ENCODE measurements around the gene BAIAP3.
A peak's percentile ranks its signal among the peaks of the same experiment; 100 is the strongest.

BAIAP3 gene

DNA sequence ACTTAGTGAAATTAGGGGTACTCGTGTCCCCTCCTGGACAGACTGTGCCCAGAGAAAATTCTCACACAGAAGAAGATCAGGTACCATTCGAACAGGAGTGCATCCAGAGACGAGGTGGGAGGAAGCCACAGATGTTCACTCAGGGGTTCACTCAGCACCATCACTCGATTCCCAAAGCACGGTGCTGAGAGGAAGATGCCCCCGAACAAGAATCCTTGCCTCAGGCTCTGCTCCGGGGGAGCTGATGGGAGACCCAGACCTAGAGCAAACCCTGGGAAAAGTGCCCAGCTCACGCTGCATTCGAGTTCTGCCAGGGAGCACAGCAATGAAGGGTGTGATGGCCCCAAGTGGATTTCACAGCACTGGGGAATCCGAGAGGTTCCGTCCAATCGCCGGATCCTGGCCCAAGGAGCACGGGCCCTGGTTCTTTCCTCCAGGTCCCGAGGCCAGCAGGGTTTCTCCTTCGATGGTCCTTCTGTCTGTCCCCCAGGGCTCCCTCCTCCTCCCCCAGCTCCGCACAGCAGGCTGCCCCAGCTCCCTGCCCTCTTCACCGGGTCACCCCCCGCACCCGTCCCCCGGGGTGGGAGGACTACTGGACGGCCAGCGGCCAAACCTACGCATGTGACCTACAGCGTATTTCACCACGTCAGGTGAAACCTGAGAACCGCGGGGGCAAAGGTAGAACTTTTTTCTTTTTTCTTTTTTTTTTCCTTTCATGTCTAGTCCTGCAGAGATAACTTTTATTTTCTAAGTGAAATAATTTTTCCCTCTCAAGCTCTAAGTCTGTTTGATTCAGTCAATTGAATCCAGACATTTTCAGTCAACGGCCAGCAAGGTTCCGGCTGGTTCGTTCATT, 34.2 kb upstream of the BAIAP3 start:
- DNase-seq: no peak

GRCh38 chr16:1299868-1300203, 33.6 kb upstream of the BAIAP3 start:
- no peak for DNase-seq

GRCh38 chr16:1300664-1301476, 32.6 kb upstream of the BAIAP3 start:
- DNase-seq: peak; percentile 91

GRCh38 chr16:1301562-1301961, 31.9 kb upstream of the BAIAP3 start:
- DNase-seq: no peak

DNA sequence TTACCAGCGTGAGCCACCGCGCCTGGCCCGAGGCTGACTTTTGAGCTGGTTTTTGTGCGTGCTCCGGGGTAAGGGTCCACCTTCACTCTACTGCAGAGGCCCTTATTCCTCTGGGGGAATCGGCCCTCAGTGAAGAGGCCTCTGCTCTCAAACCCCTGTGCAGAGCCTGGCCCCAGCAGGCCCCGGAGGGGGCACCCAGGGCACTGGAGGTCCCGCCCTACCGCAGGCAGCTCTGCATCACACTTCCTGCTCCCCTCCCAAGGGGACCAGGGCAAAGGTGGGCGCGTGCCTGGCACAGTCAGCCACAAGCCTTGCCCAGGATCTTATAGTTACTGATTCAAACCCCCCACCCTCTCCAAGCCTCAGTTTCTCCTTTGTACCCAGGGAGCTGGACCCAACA, 27.6 kb upstream of the BAIAP3 start:
- no peak for DNase-seq

GRCh38 chr16:1306334-1306733, 27.1 kb upstream of the BAIAP3 start:
- no peak for DNase-seq

- no peak for DNase-seq
Measured at GRCh38 chr16:1308036-1308976, 25.1 kb upstream of the BAIAP3 start.

DNA sequence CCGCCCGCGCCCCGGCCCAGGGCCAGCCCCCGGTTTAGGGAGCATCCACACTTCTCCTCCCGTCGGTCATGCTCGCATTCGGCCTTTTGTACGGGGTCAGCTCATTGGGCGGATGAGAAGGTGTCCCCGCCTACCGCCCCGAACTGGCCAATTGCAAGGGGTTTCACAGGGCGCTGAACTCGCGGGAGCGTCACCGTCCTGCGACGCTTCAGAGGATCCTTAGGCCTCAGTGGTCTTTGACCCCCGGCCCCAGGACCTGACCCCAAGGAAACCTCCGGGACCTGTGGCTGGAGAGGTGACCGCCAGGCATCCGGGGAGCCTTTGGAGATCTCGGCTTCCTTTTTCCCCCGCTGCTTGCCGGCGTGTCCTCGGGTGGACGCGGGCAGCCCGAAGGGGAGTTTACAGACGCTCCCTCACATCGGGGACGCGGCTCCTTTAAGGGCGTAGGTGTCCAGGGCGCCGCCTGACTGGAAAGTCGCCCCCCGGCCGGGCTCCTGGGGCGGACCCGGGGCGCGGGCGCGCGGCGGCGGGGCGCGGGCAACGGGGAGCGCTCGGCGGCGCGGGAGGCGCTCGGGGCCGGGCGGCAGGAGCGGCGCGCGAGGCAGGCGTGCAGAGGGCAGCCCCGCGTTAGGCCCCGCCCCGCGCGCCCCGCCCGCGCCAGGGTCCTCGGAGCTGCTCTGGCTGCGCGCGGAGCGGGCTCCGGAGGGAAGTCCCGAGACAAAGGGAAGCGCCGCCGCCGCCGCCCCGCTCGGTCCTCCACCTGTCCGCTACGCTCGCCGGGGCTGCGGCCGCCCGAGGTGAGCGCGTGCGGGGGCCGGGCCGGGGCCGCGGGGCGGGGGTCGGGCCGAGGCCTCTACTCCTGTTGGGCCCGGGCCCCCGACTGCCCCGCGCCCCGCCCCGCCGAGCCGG, 24.2 kb upstream of the BAIAP3 start, which contains the start of gene UBE2I:
TSS of gene UBE2I (plus strand) at position 660 of the 909 bp plus-strand sequence. CDS start 4,395 bp downstream, outside the sequence.
- peak; percentile 100 for DNase-seq

GRCh38 chr16:1309888-1310831, 23.3 kb upstream of the BAIAP3 start:
- DNase-seq: peak; percentile 84

DNA sequence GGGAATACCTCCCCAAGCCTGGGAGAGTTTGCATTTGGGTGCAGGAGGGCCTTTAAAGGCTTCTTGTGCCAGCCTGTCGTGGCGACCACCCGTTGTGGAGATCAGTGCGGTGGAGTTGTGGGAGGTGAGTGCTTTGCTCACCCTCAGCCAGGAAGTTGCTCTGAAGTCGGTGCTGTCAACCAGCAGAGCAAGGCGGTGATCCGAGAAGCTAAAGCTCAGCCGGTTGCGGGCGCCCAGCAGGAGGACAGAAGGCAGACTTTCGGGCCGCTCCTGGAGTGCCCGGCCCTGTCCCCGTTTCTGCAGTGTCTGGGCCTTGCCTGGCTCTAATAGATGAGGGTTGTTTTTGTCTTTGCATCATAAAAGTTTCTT, 22.6 kb upstream of the BAIAP3 start:
- no peak for DNase-seq

DNA sequence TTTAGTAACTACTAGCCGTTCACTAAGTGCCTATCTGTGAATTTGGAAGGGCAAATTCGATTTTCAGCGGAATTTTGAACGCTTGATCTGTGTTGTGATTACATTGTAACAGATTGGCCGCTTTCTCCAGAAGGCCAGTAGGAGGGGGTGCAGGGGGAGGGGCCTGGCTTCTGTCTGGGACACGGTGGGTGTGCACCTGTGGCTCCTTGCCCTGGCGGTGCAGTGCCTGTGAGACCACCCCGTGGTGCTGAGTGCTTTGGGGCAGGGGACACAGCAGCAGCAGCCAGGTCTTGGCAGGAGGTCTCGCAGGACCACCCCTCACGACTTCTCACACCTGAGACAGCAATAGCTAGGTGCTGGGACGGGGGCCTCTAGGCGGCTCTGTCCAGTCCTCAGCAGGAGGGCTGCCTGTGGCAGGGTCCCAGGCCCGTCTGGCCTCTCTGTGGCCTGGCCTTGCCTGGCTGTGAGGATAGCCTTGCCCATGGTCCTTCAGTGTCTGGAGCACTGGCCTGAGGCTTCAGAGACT, 22.2 kb upstream of the BAIAP3 start:
- no peak for DNase-seq

DNA sequence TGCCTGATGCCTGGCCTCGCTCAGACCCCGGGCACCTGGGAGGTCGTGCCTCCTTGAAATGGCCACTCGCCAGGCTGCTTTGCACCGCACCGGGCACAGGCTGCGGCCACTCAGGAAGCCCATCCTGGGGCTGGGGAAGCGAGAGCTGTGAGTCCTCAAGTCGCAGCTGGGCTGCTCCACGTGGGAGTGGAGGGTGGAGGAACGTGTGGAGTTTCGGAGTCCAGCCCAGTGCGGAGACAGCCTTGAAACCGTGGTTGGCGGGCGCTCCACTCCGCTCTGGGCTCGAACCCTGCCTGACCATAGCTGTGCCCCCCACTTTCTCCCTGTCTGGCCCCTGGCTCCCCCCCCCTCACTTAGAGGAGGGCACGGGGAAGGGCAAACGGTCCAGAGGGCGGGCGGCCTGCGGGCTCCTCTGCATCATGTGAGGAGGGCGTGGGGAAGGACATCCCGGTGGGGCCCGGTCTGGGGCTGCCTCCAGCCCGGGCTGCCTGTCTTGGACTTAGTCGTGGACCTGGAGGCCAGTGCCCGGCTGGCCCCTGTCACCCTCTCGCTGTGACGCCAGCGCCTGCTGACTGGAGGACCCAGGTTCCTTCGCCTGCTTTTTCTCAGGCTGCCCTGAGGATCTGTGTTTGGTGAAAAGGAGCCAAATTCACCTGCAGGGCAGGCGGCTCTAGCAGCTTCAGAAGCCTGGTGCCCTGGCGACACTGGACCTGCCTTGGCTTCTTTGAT, 21.5 kb upstream of the BAIAP3 start:
- DNase-seq: no peak

- no peak for DNase-seq
Measured at GRCh38 chr16:1312467-1312816, 21.0 kb upstream of the BAIAP3 start.

DNA sequence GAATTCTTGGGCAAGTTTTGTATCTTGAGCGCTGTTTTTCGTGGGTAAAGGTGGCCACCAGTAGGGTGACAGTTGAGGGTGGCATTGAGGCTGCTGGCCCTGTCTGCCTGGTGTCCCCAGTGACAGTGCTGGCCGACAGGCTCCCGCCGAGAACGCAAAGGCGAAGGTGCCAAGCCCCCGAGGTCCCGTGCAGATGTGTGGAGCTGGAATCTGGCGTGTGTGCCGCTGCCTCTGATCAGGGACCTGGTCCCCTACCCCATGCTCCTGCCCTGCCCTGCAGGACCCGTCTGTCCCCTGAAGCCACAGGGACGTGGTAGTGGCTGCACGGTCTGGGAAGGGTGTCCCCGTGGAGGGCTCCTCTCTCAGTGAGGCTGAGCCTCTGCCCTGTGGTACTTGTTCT, 20.5 kb upstream of the BAIAP3 start:
- DNase-seq: no peak

GRCh38 chr16:1313721-1314369, 19.6 kb upstream of the BAIAP3 start:
- no peak for DNase-seq

DNA sequence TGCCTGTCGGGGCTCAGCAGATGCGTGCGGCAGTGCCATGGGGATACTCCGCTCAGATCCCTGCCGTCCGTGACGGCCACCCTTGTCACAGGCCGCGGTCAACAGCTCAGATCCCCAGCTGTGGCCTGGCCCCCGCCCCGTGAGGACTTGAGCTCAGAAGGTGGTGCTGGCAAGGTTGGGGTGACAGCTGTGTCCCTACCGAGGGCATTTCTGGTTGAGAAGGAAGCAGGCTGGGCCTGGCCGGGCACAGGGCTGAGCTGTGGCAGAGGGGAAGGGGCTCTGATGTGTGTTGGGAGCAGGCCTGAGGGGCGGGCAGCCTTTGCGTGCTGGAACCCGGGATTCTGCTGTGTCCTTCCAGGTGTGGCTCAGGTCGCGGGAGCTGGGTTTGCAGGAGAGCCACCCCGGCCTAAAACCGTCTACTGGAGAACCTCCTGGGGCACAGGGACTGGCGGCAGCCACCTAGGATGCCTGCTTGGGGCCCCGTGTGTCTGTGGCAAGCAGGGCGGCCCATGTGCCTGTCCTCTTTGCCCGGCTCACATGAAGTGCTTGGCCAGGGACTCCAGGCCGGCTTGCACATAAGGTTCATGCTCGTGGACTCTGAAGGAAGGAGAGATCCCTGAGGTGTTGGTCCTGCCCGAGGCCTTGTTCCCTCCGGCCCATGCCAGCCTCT, 18.9 kb upstream of the BAIAP3 start:
- no peak for DNase-seq

DNA sequence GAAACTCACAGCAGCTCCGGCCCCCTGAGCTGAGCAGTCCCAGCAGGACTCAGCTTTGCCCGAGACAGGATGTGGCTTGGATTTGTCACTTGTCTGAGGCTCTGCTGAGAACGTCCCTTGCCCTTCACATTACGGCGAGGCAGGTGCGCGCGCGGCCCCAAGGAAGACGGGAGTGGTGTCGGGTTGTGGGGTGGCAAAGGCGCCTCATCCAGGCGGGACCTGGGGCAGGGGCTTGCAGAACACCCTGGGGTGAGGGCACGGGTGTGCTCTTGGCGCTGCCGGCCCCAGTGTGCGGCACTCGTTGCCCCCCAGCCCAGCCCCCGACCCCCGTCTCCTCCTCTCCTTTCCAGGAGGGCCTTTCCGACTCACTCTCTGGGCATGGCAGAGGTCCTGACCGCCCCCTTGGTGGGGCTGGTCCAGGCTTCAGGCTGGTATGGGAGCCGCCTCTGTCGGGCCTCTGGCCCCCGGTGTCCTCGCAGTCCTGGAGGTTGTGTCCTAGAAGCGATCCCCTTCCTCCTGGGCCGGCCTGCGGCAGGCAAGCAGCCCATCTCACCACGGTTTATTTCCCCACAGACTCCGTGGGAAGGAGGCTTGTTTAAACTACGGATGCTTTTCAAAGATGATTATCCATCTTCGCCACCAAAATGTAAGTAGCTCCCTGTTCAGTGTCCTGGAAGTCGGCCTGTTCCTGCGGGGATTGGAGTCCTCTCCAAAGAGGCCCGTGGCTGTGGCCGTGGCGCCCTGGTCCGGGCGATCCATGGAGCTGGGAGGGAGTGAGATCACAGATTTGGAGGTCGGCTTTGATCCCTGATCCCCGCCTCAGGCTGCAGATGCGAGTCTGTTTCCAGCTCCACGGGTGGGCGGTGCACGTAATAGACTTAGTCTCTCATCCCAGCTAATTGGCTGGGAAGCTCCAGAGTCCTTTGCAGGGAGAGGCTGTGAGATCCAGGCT, 18.1 kb upstream of the BAIAP3 start:
- DNase-seq: no peak

DNA sequence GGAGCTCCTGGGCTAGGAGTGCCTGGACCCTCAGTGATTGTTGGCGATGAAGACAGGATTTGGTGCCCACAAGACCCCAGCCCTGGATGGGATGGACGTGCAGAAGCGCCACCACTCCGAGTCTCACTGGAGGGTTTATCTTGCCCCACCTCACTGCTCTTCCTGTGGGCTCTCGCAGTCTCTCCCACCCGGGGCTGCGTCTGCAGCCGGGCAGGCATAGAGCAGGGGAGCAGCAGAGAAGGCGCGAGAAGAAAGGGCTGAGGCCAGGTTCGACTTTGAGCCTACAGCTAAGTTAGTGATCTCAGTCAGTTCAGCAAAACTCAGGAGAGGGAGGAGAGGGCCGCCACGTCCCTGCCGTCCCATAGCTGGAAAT, 17.4 kb upstream of the BAIAP3 start:
- no peak for DNase-seq
